ENCODE measurements around the gene BIRC3. TPM values are rescaled to one million over a fixed set of nuclear protein-coding genes. Genes with fewer than 3 reads are reported as not detected.

The BIRC3 gene
- total and polyA plus RNA-seq, 2 of the 4 experiments (the other 2 are of a cell fraction) = 2.2 to 5.0 TPM

- no peaks in the 10 kb centered on the region for H3K27me3 ChIP-seq (ENCODE audit: control insufficient read depth, insufficient read depth, low read length)
- H4K20me1 ChIP-seq (ENCODE audit: insufficient read depth, low read length) = no peaks in the 10 kb centered on the region
- no peak overlapping the region for H2BK120ac ChIP-seq (ENCODE audit: low read depth, low read length)
- intact Hi-C loops (cut with micrococcal nuclease) = no loop called here
- ChIA-PET CTCF (interaction anchor here (2.5 kb wide), 1 partner anchor 21 kb away, joined by 11 read pairs; no protein-coding TSS in a partner anchor), POLR2A (ENCODE audit: unreplicated experiment) (no interaction called here)
- H4K8ac ChIP-seq (ENCODE audit: low read depth in 2 of 2, low read length in 2 of 2) = no peak overlapping the region
- DNase-seq (no peak), ATAC-seq (ENCODE audit: low read depth) (no peak)
- no peak for TF ChIP-seq SMC3 (IDR thresholded peaks at IDR 0.05; ENCODE audit: low read depth, low read length)
- no peak for TF ChIP-seq FOS (IDR thresholded peaks at IDR 0.05; ENCODE audit: low read depth, low read length)
- no peak for TF ChIP-seq CHD1 (IDR thresholded peaks at IDR 0.05; ENCODE audit: low read depth, low read length)
- TF ChIP-seq POLR2A (IDR thresholded peaks at IDR 0.05; ENCODE audit: low read depth, low read length) = no peak
- TF ChIP-seq RAD21 (IDR thresholded peaks at IDR 0.05; ENCODE audit: low read length) = no peak
- TF ChIP-seq MAFK (IDR thresholded peaks at IDR 0.05; ENCODE audit: low read depth, low read length) = no peak
- TF ChIP-seq BHLHE40 (IDR thresholded peaks at IDR 0.05; ENCODE audit: low read depth, low read length) = no peak
- peak; percentile 82 for TF ChIP-seq CEBPB (IDR thresholded peaks at IDR 0.05; ENCODE audit: low read depth, low read length)
- no peak overlapping the region for H3K4me2 ChIP-seq (ENCODE audit: low read depth, low read length)
- no peak overlapping the region for H2BK5ac ChIP-seq (ENCODE audit: low read depth, low read length, poor library complexity, severe bottlenecking)
- no peak overlapping the region for H2AFZ ChIP-seq (replicated peaks; ENCODE audit: low read length, poor library complexity)
- no peak overlapping the region for H3K27ac ChIP-seq (ENCODE audit: insufficient read depth, low read length)
- H2BK20ac ChIP-seq (ENCODE audit: low read depth, low read length) = no peak overlapping the region
- no peak overlapping the region for H4K5ac ChIP-seq (ENCODE audit: low read depth, low read length)
- no peak overlapping the region for H3K56ac ChIP-seq (ENCODE audit: extremely low read depth, insufficient read depth, low read length)
- H2AK5ac ChIP-seq (ENCODE audit: low read depth, low read length) = no peak overlapping the region
- no peak overlapping the region; the same call in 2 of the 3 replicates for H2BK15ac ChIP-seq (ENCODE audit: low read depth, low read length)
- H3K9me1 ChIP-seq (ENCODE audit: insufficient read depth, low read length) = 0 out of 2 replicates have a peak, but pooled peaks cover 7% of the 10 kb centered on the region
- no peaks in the 10 kb centered on the region for H3K9me3 ChIP-seq (ENCODE audit: control insufficient read depth, insufficient read depth, low read length)
- peaks cover 5% of the 10 kb centered on the region for H3K4me1 ChIP-seq (ENCODE audit: control insufficient read depth, insufficient read depth, low read length)
- dilution Hi-C loops (cut with HindIII; ENCODE audit: low sequenced_read_pairs, unreplicated experiment) = no loop called here
- H3K36me3 ChIP-seq (ENCODE audit: control insufficient read depth, insufficient read depth, low read length) = no peaks in the 10 kb centered on the region
- no peak overlapping the region for H3K4ac ChIP-seq (ENCODE audit: low read depth, low read length)
- H3K79me1 ChIP-seq (ENCODE audit: low read depth in 1 of 2, low read length in 2 of 2) = peaks cover 0 to 16% of the 10 kb centered on the region in 2 experiments; a peak in 2 of 4 replicates
- BruUV-seq (replicated peaks) = no TSS peak
- H3K9ac ChIP-seq (ENCODE audit: low read depth, low read length) = no peak overlapping the region
- no peak overlapping the region for H3K4me3 ChIP-seq (ENCODE audit: insufficient read depth, low read depth, low read length)
- in situ Hi-C loops (cut with MboI; ENCODE audit: low sequenced_read_pairs) = no loop called here
- H2AK9ac ChIP-seq (replicated peaks; ENCODE audit: low read depth, low read length, poor library complexity) = no peak overlapping the region
- no peak overlapping the region for H3K14ac ChIP-seq (replicated peaks; ENCODE audit: low read depth, low read length)
- H3K18ac ChIP-seq (ENCODE audit: low read depth, low read length) = no peak overlapping the region
- no peak overlapping the region for H4K91ac ChIP-seq (ENCODE audit: insufficient read depth, low read depth, low read length)
- no peak overlapping the region for H3K23ac ChIP-seq (ENCODE audit: low read depth, low read length)
- no CpG with 5 or more reads among the region's 2 CpGs for WGBS, 2 experiments (ENCODE audit: extremely low coverage in 2 of 2, insufficient read length in 1 of 2)
Measured at GRCh38 chr11:102314784-102315183, 2.5 kb upstream of the BIRC3 start.

Measured in IMR-90 (cell line).